ENCODE measurements around the gene S1PR2. TPM values are rescaled to one million over a fixed set of nuclear protein-coding genes. Genes with fewer than 3 reads are reported as not detected.
A peak's percentile ranks its signal among the peaks of the same experiment; 100 is the strongest.

S1PR2 gene
- polyA plus RNA-seq, 1 experiment: 12.5 TPM

GRCh38 chr19:10235003-10235402 is 3.9 kb upstream of the S1PR2 start:
- CTCF ChIA-PET: interaction anchor here (1.0 to 1.9 kb wide), 3 partner anchors 11 to 137 kb away, joined by 3 to 6 read pairs (median 4); no protein-coding TSS in a partner anchor
- POLR2A ChIA-PET: no interaction called here
- DNase-seq (ENCODE audit: low read depth): no peak

GRCh38 chr19:10233946-10234345 is 2.8 kb upstream of the S1PR2 start:
- H3K36me3 ChIP-seq (ENCODE audit: control insufficient read depth, insufficient read depth, low read length): no peaks in the 10 kb centered on the region
- H3K27me3 ChIP-seq (ENCODE audit: control insufficient read depth, insufficient read depth, low read length): no peaks in the 10 kb centered on the region
- H3K4me3 ChIP-seq (ENCODE audit: low read depth, low read length): no peak overlapping the region
- TF ChIP-seq CTCF (IDR thresholded peaks at IDR 0.05; ENCODE audit: insufficient read depth, low read depth, low read length): no peak
- no peak for DNase-seq (ENCODE audit: low read depth)
- ChIA-PET CTCF (interaction anchor here (0.6 to 3.3 kb wide), 2 partner anchors 17 to 112 kb away, joined by 3 to 22 read pairs; partner anchors contain the start of gene MRPL4), POLR2A (no interaction called here)

More at GRCh38 chr19:10235003-10235402, 3.9 kb upstream of the S1PR2 start:
- Histone ChIP-seq H3K27me3 (ENCODE audit: control insufficient read depth, insufficient read depth, low read length) (no peaks in the 10 kb centered on the region), H3K4me3 (ENCODE audit: low read depth, low read length) (no peak overlapping the region), H3K36me3 (ENCODE audit: control insufficient read depth, insufficient read depth, low read length) (no peaks in the 10 kb centered on the region)
- TF ChIP-seq CTCF (IDR thresholded peaks at IDR 0.05; ENCODE audit: insufficient read depth, low read depth, low read length): no peak

- ChIA-PET CTCF (interaction anchor here (0.7 to 3.3 kb wide), 2 partner anchors 13 to 19 kb away, joined by 3 to 22 read pairs; partner anchors contain the start of gene MRPL4), POLR2A (no interaction called here)
- no peak for TF ChIP-seq CTCF (IDR thresholded peaks at IDR 0.05; ENCODE audit: insufficient read depth, low read depth, low read length)
- no peaks in the 10 kb centered on the region for H3K27me3 ChIP-seq (ENCODE audit: control insufficient read depth, insufficient read depth, low read length)
- no peaks in the 10 kb centered on the region; the same call in 1 of the 2 replicates for H3K36me3 ChIP-seq (ENCODE audit: control insufficient read depth, insufficient read depth, low read length)
- H3K4me3 ChIP-seq (ENCODE audit: low read depth, low read length): peak overlapping the region; percentile 95
- no peak for DNase-seq (ENCODE audit: low read depth)
Observed at GRCh38 chr19:10231612-10232228, 589 bp upstream of the S1PR2 start.

- peak overlapping the region; percentile 95 for H3K4me3 ChIP-seq (ENCODE audit: low read depth, low read length)
- TF ChIP-seq CTCF (IDR thresholded peaks at IDR 0.05; ENCODE audit: insufficient read depth, low read depth, low read length): peak; percentile 26; the same call in 1 of the 2 replicates
- ChIA-PET CTCF (no interaction called here), POLR2A (no interaction called here)
- H3K36me3 ChIP-seq (ENCODE audit: control insufficient read depth, insufficient read depth, low read length): no peaks in the 10 kb centered on the region; the same call in 1 of the 2 replicates
- H3K27me3 ChIP-seq (ENCODE audit: control insufficient read depth, insufficient read depth, low read length): no peaks in the 10 kb centered on the region
- DNase-seq (ENCODE audit: low read depth): no peak
Observed at GRCh38 chr19:10230173-10230860, 814 bp downstream of the S1PR2 start.

GRCh38 chr19:10228920-10229319 is 2.2 kb downstream of the S1PR2 start:
- no peak for DNase-seq (ENCODE audit: low read depth)
- ChIA-PET POLR2A (no interaction called here), CTCF (interaction anchor here (0.6 to 4.8 kb wide), 10 partner anchors 11 to 297 kb away, joined by 3 to 31 read pairs (median 4); partner anchors contain the start of genes DNMT1 and MRPL4)
- peak; percentile 52 for TF ChIP-seq CTCF (IDR thresholded peaks at IDR 0.05; ENCODE audit: insufficient read depth, low read depth, low read length)
- Histone ChIP-seq H3K27me3 (ENCODE audit: control insufficient read depth, insufficient read depth, low read length) (no peaks in the 10 kb centered on the region), H3K36me3 (ENCODE audit: control insufficient read depth, insufficient read depth, low read length) (peaks cover 6% of the 10 kb centered on the region), H3K4me3 (ENCODE audit: low read depth, low read length) (no peak overlapping the region)

Measured in BJ (cell line).